OCI-LY7 (cell line): ENCODE data around the gene HPDL. TPM values are rescaled to one million over a fixed set of nuclear protein-coding genes. Genes with fewer than 3 reads are reported as not detected.

Experiments
- BruUV-seq: library from RNA; stranded (reverse); fragments of 400-500 nt; replicated peaks from 2 replicates; lab custom pipeline; 2021; lab: Mats Ljungman, UMichigan
- CTCF ChIA-PET: fragments of 300-600 bp; sonication (Branson Sonifier 250); formaldehyde crosslinking; loops from one replicate; lab custom pipeline; 2022; ENCODE audit warnings: antibody characterized with exemption; ENCODE audit not compliant: unreplicated experiment; lab: Charles Lee
- POLR2A ChIA-PET: fragments of 300-600 bp; sonication (Branson Sonifier 250); formaldehyde crosslinking; loops from one replicate; lab custom pipeline; 2022; ENCODE audit warnings: antibody characterized with exemption; lab: Charles Lee
- DNase-seq: peaks from one replicate; pipeline ENCODE4 v3.0.0-alpha.2; 2015; ENCODE audit warnings: low spot score
- H2AFZ ChIP-seq: fragments of 200-600 bp; sonication (generic), shearing (Covaris generic); 2 replicates; pipeline ENCODE4 v1.6.1; 2014; ENCODE audit warnings: mild to moderate bottlenecking, antibody characterized with exemption, low read length, moderate library complexity
- H3K27ac ChIP-seq: fragments of 200-600 bp; sonication (generic); 2 replicates; pipeline ENCODE4 v1.5.1; 2014; ENCODE audit warnings: mixed run types, low read depth, mild to moderate bottlenecking, moderate library complexity, low read length, inconsistent platforms; ENCODE audit not compliant: poor library complexity, severe bottlenecking
- H3K36me3 ChIP-seq: fragments of 200-600 bp; sonication (generic); 2 replicates; pipeline ENCODE4 v1.6.1; 2014; ENCODE audit warnings: mild to moderate bottlenecking, antibody characterized with exemption, low read length, moderate library complexity, mixed read lengths; ENCODE audit not compliant: insufficient read depth
- H3K4me1 ChIP-seq: fragments of 200-600 bp; sonication (generic); 2 replicates; pipeline ENCODE4 v1.5.1; 2014; ENCODE audit warnings: mild to moderate bottlenecking, low read length; ENCODE audit not compliant: insufficient read depth, poor library complexity, severe bottlenecking
- H3K4me2 ChIP-seq: fragments of 200-600 bp; sonication (generic); 2 replicates; pipeline ENCODE4 v1.6.1; 2014; ENCODE audit warnings: mild to moderate bottlenecking, low read length
- H3K4me3 ChIP-seq: fragments of 200-600 bp; sonication (generic); 2 replicates; pipeline ENCODE4 v1.5.1; 2014; ENCODE audit warnings: mild to moderate bottlenecking, low read depth, low read length; ENCODE audit not compliant: poor library complexity, severe bottlenecking
- H3K79me2 ChIP-seq: fragments of 200-600 bp; sonication (generic); 2 replicates; pipeline ENCODE4 v1.6.1; 2016; ENCODE audit warnings: low read depth, mild to moderate bottlenecking, low read length, moderate library complexity, mixed read lengths; ENCODE audit not compliant: insufficient read depth
- H3K9me2 ChIP-seq: fragments of 200-600 bp; sonication (generic); 2 replicates; pipeline ENCODE4 v1.6.1; 2016; ENCODE audit warnings: mild to moderate bottlenecking, low read length, mixed read lengths; ENCODE audit not compliant: insufficient read depth
- H3K9me3 ChIP-seq: fragments of 200-600 bp; sonication (generic); 2 replicates; pipeline ENCODE4 v1.6.1; 2014; ENCODE audit warnings: mild to moderate bottlenecking, mixed run types, low read length, mixed read lengths
- H4K20me1 ChIP-seq: fragments of 200-600 bp; sonication (generic); 2 replicates; pipeline ENCODE4 v1.6.1; 2014; ENCODE audit warnings: mild to moderate bottlenecking, antibody characterized with exemption, low read length, moderate library complexity, mixed read lengths; ENCODE audit not compliant: insufficient read depth
- CTCF ChIP-seq: fragments of 200-600 bp; sonication (generic); conservative IDR thresholded peaks from 2 replicates; pipeline ENCODE4 v1.5.1; 2014; ENCODE audit warnings: mild to moderate bottlenecking, antibody characterized with exemption, low read length, moderate library complexity, mixed read lengths
- EZH2phosphoT487 ChIP-seq: fragments of 200-600 bp; sonication (generic); IDR thresholded peaks from 2 replicates; pipeline ENCODE4 v1.6.1; 2018; ENCODE audit warnings: low read depth, borderline replicate concordance, mild to moderate bottlenecking, mixed run types, antibody characterized with exemption, low read length, moderate library complexity, mixed read lengths
- intact Hi-C: fragments of 100-400 bp; cut with micrococcal nuclease; formaldehyde crosslinking; loops from one replicate; pipeline ENCODE4 v1.10.0; 2022; ENCODE audit not compliant: unreplicated experiment
- total RNA-seq, 2 experiments: library from RNA; depleted of rRNA in 1 of 2; stranded (reverse); fragments of >200 nt in 1 of 2; shearing (Covaris generic) in 1 of 2; gene quantifications; 2 replicates each; pipeline ENCODE4 v1.2.3, GENCODE V29; 2014 to 2022

HPDL gene
- total RNA-seq, 2 experiments from 2014 or later = 25.2 to 25.8 TPM

- TF ChIP-seq CTCF (0 out of 2 replicates have a peak, but pooled peaks have one; percentile 21), EZH2phosphoT487 (no peak)
- H2AFZ ChIP-seq = peak overlapping the region; percentile 26; the same call in 1 of the 2 replicates
- no peaks in the 10 kb centered on the region for H3K9me3 ChIP-seq
- BruUV-seq = no TSS peak
- ChIA-PET CTCF (interaction anchor here (0.6 to 1.4 kb wide), 3 partner anchors 35 to 298 kb away, joined by 3 to 16 read pairs (median 3); partner anchors contain the start of genes MUTYH and TOE1), POLR2A (interaction anchor here (0.5 to 2.6 kb wide), 14 partner anchors 12 to 583 kb away, joined by 3 to 18 read pairs (median 7); partner anchors contain the start of genes HECTD3, MUTYH, TESK2 and TOE1)
- no peaks in the 10 kb centered on the region; the same call in 1 of the 2 replicates for H3K79me2 ChIP-seq
- H3K36me3 ChIP-seq = no peaks in the 10 kb centered on the region
- peak overlapping the region; percentile 74 for H3K4me3 ChIP-seq
- peak overlapping the region; percentile 95 for H3K4me2 ChIP-seq
- H3K27ac ChIP-seq = peak overlapping the region; percentile 79
- no peaks in the 10 kb centered on the region for H4K20me1 ChIP-seq
- intact Hi-C loops = loop anchor here (1.0 to 5.0 kb wide), 4 partner anchors 22 to 582 kb away; partner anchors contain the start of genes HPDL, MUTYH and TOE1
- peak; percentile 52 for DNase-seq
- H3K9me2 ChIP-seq = no peaks in the 10 kb centered on the region
- peaks cover 31% of the 10 kb centered on the region for H3K4me1 ChIP-seq
Measured at GRCh38 chr1:45304311-45305081, 22.2 kb upstream of the HPDL start.

- POLR2A ChIA-PET = interaction anchor here (0.6 to 2.9 kb wide), 13 partner anchors 15 to 591 kb away, joined by 3 to 15 read pairs (median 4); partner anchors contain the start of genes HECTD3, HPDL, MUTYH and TESK2
- Histone ChIP-seq H2AFZ (peak overlapping the region; percentile 97; the same call in 1 of the 2 replicates), H3K4me2 (peak overlapping the region; percentile 95), H3K4me3 (peak overlapping the region; percentile 74), H3K9me3 (no peaks in the 10 kb centered on the region; the same call in 1 of the 2 replicates), H3K9me2 (no peaks in the 10 kb centered on the region), H3K79me2 (no peaks in the 10 kb centered on the region; the same call in 1 of the 2 replicates), H4K20me1 (no peaks in the 10 kb centered on the region), H3K27ac (peak overlapping the region; percentile 79), H3K4me1 (peaks cover 31% of the 10 kb centered on the region), H3K36me3 (no peaks in the 10 kb centered on the region)
- no peak for TF ChIP-seq EZH2phosphoT487
- TF ChIP-seq CTCF = no peak
- intact Hi-C loops = loop anchor here (2.0 kb wide), 1 partner anchor 22 kb away; the partner anchor contains the start of gene HPDL
- no peak for DNase-seq
- CTCF ChIA-PET = interaction anchor here (0.6 to 1.2 kb wide), 2 partner anchors 34 to 299 kb away, joined by 3 read pairs; partner anchors contain the start of genes MUTYH and TOE1
- no TSS peak for BruUV-seq
Measured at GRCh38 chr1:45305231-45305630, 21.5 kb upstream of the HPDL start.
